Endothelial cell of umbilical vein (primary cell): ENCODE results near the gene IGF2R. TPM values are rescaled to one million over a fixed set of nuclear protein-coding genes. Genes with fewer than 3 reads are reported as not detected.

ENCODE experiments used
- BruUV-seq: library from RNA; stranded (reverse); fragments of 400-500 nt; replicated peaks from 2 replicates; lab custom pipeline; 2021; lab: Mats Ljungman, UMichigan
- CTCF ChIA-PET: fragments of 300-600, 350-600 bp; sonication (Branson Sonifier 250); formaldehyde crosslinking; loops from one replicate; lab custom pipeline; 2021; ENCODE audit warnings: antibody characterized with exemption, inconsistent platforms; lab: Charles Lee
- POLR2A ChIA-PET: fragments of 300-600, 350-600 bp; sonication (Branson Sonifier 250); formaldehyde crosslinking; loops from one replicate; lab custom pipeline; 2021; ENCODE audit warnings: antibody characterized with exemption, inconsistent platforms; lab: Charles Lee
- DNase-seq: peaks from one replicate; pipeline ENCODE4 v3.0.0-alpha.2; 2011; ENCODE audit warnings: low read depth, low spot score
- FAIRE-seq: peaks from 2 replicates; lab custom pipeline; 2011; peaks lifted over from hg19 to GRCh38; lab: Jason Lieb, UNC
- H2AFZ ChIP-seq: 2 replicates; pipeline ENCODE4 v1.6.0; 2012; ENCODE audit warnings: low read depth, low read length, control low read depth, inconsistent platforms
- H3K27ac ChIP-seq: 2 replicates; pipeline ENCODE4 v1.5.1; 2011; ENCODE audit warnings: low read depth, mild to moderate bottlenecking, control low read depth, low read length, moderate library complexity; ENCODE audit not compliant: insufficient read depth
- H3K27me3 ChIP-seq, 2 experiments: 2 replicates each; pipeline versions ENCODE4 v1.6.0 to v1.6.1; 2011; ENCODE audit warnings: low read length in 2 of 2, mixed read lengths in 1 of 2; ENCODE audit not compliant: control insufficient read depth in 2 of 2, insufficient read depth in 2 of 2
- H3K36me3 ChIP-seq, 2 experiments: 2 replicates in 1 of 2; 3 replicates in 1 of 2; pipeline ENCODE4 v1.5.1; 2011; ENCODE audit warnings: low read length in 2 of 2, mild to moderate bottlenecking in 1 of 2, moderate library complexity in 1 of 2; ENCODE audit not compliant: control insufficient read depth in 2 of 2, insufficient read depth in 2 of 2; ENCODE audit errors: extremely low read depth in 1 of 2
- H3K4me1 ChIP-seq: 3 replicates; pipeline ENCODE4 v1.5.1; 2011; ENCODE audit warnings: mild to moderate bottlenecking, low read length; ENCODE audit not compliant: control insufficient read depth, insufficient read depth; ENCODE audit errors: extremely low read depth
- H3K4me2 ChIP-seq: 2 replicates; pipeline ENCODE4 v1.6.1; 2011; ENCODE audit warnings: low read length, control low read depth, mixed read lengths; ENCODE audit not compliant: insufficient read depth
- H3K4me3 ChIP-seq, 3 experiments: fragments of 200-600 bp in 1 of 3; sonication (generic), shearing (Covaris generic) in 1 of 3; replicated peaks in 1 of 3; 2 replicates each; pipeline ENCODE4 v1.5.1; 2011 to 2016; ENCODE audit warnings: control low read depth in 3 of 3, low read length in 3 of 3, mild to moderate bottlenecking in 2 of 3, inconsistent platforms in 1 of 3, low read depth in 1 of 3, moderate library complexity in 1 of 3; ENCODE audit not compliant: insufficient read depth in 1 of 3
- H3K79me2 ChIP-seq: 2 replicates; pipeline ENCODE4 v1.6.0; 2012; ENCODE audit warnings: low read length, inconsistent platforms; ENCODE audit not compliant: control insufficient read depth, insufficient read depth
- H3K9ac ChIP-seq: replicated peaks from 2 replicates; pipeline ENCODE3; 2011; ENCODE audit warnings: low read length, control low read depth; ENCODE audit not compliant: insufficient read depth; ENCODE audit errors: extremely low read depth
- H3K9me1 ChIP-seq: replicated peaks from 3 replicates; pipeline ENCODE4 v1.6.0; 2011; ENCODE audit warnings: mild to moderate bottlenecking, low read length; ENCODE audit not compliant: control insufficient read depth, insufficient read depth; ENCODE audit errors: extremely low read depth
- H3K9me3 ChIP-seq: replicated peaks from 2 replicates; pipeline ENCODE4 v1.5.1; 2012; ENCODE audit warnings: low read length, inconsistent platforms; ENCODE audit not compliant: control insufficient read depth, insufficient read depth
- H4K20me1 ChIP-seq: replicated peaks from 2 replicates; pipeline ENCODE3; 2011; ENCODE audit warnings: mild to moderate bottlenecking, low read length; ENCODE audit not compliant: control insufficient read depth, insufficient read depth; ENCODE audit errors: extremely low read depth
- EZH2 ChIP-seq: IDR thresholded peaks from 2 replicates; pipeline ENCODE4 v1.6.1; 2012; ENCODE audit warnings: borderline replicate concordance, low read depth, mild to moderate bottlenecking, moderate library complexity, low read length, inconsistent platforms; ENCODE audit not compliant: severe bottlenecking
- FOS ChIP-seq: IDR thresholded peaks from 2 replicates; pipeline ENCODE4 v1.6.1; 2011; ENCODE audit warnings: mild to moderate bottlenecking, low read length, moderate library complexity, borderline replicate concordance; ENCODE audit not compliant: insufficient read depth
- GATA2 ChIP-seq: IDR thresholded peaks from 2 replicates; pipeline ENCODE4 v1.7.0; 2011; ENCODE audit warnings: low read depth, mild to moderate bottlenecking, moderate library complexity, mixed read lengths, low read length; ENCODE audit not compliant: insufficient read length, insufficient read depth
- JUN ChIP-seq: IDR thresholded peaks from 2 replicates; pipeline ENCODE4 v1.6.1; 2011; ENCODE audit warnings: borderline replicate concordance, low read depth; ENCODE audit not compliant: insufficient read length, insufficient read depth
- MYC ChIP-seq: IDR thresholded peaks from one replicate; pipeline ENCODE4 v1.6.1; 2011; ENCODE audit warnings: mild to moderate bottlenecking, low read depth, low read length
- POLR2A ChIP-seq: IDR thresholded peaks from 2 replicates; pipeline ENCODE4 v1.6.1; 2012; ENCODE audit warnings: low read depth, mild to moderate bottlenecking, control low read depth, low read length
- POLR2AphosphoS5 ChIP-seq: IDR thresholded peaks from 2 replicates; pipeline ENCODE4 v1.6.1; 2012; ENCODE audit warnings: low read depth, mild to moderate bottlenecking, control low read depth, low read length, moderate library complexity; ENCODE audit not compliant: insufficient read depth
- dilution Hi-C: fragments of 300-500 bp; cut with MboI; formaldehyde crosslinking; loops from one replicate; pipeline ENCODE4 v1.15.0; 2019; ENCODE audit warnings: low sequenced_read_pairs; ENCODE audit not compliant: extremely low pct_ligation_motif_present
- intact Hi-C: fragments of 100-400 bp; cut with micrococcal nuclease; formaldehyde crosslinking; loops from one replicate; pipeline ENCODE4 v1.10.0; 2022
- polyA plus RNA-seq, 4 experiments: library from polyadenylated mRNA; depleted of rRNA in 3 of 4; stranded (reverse) in 3 of 4; unstranded in 1 of 4; fragments of >200 nt; gene quantifications; 2 replicates each; pipeline versions ENCODE4 v1.2.1 to v1.2.3, GENCODE V29; 2011 to 2012; ENCODE audit warnings: missing spikeins in 1 of 4
- total RNA-seq: library from RNA; stranded (reverse); gene quantifications from 2 replicates; pipeline ENCODE4 v1.2.3, GENCODE V29; 2021
- TF ChIP-seq, protein P1 (sequence below), 2 donors: IDR thresholded peaks; 1 replicate in 1 of 2; 2 replicates in 1 of 2; pipeline ENCODE4 v1.5.1; 2011; ENCODE audit warnings: low read length in 2 of 2, mild to moderate bottlenecking in 2 of 2, moderate library complexity in 2 of 2, control low read depth in 1 of 2, inconsistent platforms in 1 of 2, low read depth in 1 of 2; ENCODE audit not compliant: insufficient read depth in 1 of 2; ENCODE audit errors: extremely low read depth in 1 of 2

IGF2R gene
- total and polyA plus RNA-seq, 2 donors (not counting 3 experiments of a cell fraction or from before 2014, with no cell fraction given), result 16.3 to 60.2 TPM

- H2AFZ ChIP-seq, result no peak overlapping the region
- no peak overlapping the region for H3K4me3 ChIP-seq
- H4K20me1 ChIP-seq, result peaks cover 2% of the 10 kb centered on the region
- no peaks in the 10 kb centered on the region for H3K9me3 ChIP-seq
- H3K27me3 ChIP-seq, result no peaks in the 10 kb centered on the region
- H3K9me1 ChIP-seq, result no peaks in the 10 kb centered on the region
- H3K4me2 ChIP-seq, result no peak overlapping the region
- intact Hi-C loops (no loop called here), dilution Hi-C loops (no loop called here)
- no peak for DNase-seq
- H3K27ac ChIP-seq, result no peak overlapping the region
- peaks cover 2% of the 10 kb centered on the region for H3K79me2 ChIP-seq
- ChIA-PET POLR2A (no interaction called here), CTCF (no interaction called here)
- TF ChIP-seq FOS, result no peak
- BruUV-seq, result no TSS peak
- no peaks in the 10 kb centered on the region for H3K36me3 ChIP-seq
- no peaks in the 10 kb centered on the region for H3K4me1 ChIP-seq
- no peak overlapping the region for H3K9ac ChIP-seq
- no peak for FAIRE-seq
Observed at GRCh38 chr6:159998538-159998937, 29.7 kb downstream of the IGF2R start.

- H2AFZ ChIP-seq, result no peak overlapping the region
- H3K4me3 ChIP-seq, result no peak overlapping the region
- BruUV-seq, result no TSS peak
- ChIA-PET CTCF (no interaction called here), POLR2A (no interaction called here)
- H3K27me3 ChIP-seq, result no peaks in the 10 kb centered on the region
- no peak overlapping the region for H3K9ac ChIP-seq
- H3K4me2 ChIP-seq, result no peak overlapping the region
- no peak overlapping the region for H3K27ac ChIP-seq
- DNase-seq, result no peak
- H3K79me2 ChIP-seq, result peaks cover 2% of the 10 kb centered on the region
- dilution Hi-C loops, result no loop called here
- intact Hi-C loops, result no loop called here
- H3K9me1 ChIP-seq, result no peaks in the 10 kb centered on the region
- H3K9me3 ChIP-seq, result no peaks in the 10 kb centered on the region
- H3K36me3 ChIP-seq, result no peaks in the 10 kb centered on the region
- FAIRE-seq, result no peak
- TF ChIP-seq GATA2 (no peak), MYC (no peak), EZH2 (no peak), POLR2AphosphoS5 (no peak), POLR2A (no peak), JUN (no peak)
- TF ChIP-seq, protein P1, sequence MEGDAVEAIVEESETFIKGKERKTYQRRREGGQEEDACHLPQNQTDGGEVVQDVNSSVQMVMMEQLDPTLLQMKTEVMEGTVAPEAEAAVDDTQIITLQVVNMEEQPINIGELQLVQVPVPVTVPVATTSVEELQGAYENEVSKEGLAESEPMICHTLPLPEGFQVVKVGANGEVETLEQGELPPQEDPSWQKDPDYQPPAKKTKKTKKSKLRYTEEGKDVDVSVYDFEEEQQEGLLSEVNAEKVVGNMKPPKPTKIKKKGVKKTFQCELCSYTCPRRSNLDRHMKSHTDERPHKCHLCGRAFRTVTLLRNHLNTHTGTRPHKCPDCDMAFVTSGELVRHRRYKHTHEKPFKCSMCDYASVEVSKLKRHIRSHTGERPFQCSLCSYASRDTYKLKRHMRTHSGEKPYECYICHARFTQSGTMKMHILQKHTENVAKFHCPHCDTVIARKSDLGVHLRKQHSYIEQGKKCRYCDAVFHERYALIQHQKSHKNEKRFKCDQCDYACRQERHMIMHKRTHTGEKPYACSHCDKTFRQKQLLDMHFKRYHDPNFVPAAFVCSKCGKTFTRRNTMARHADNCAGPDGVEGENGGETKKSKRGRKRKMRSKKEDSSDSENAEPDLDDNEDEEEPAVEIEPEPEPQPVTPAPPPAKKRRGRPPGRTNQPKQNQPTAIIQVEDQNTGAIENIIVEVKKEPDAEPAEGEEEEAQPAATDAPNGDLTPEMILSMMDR (IDR thresholded peaks at IDR 0.05; ENCODE audit: extremely low read depth in 1 of 2, insufficient read depth in 1 of 2, low read depth in 1 of 2, low read length in 2 of 2), result no peak
- H4K20me1 ChIP-seq, result peaks cover 2% of the 10 kb centered on the region
- no peaks in the 10 kb centered on the region for H3K4me1 ChIP-seq
Observed at GRCh38 chr6:159999240-159999671, 30.4 kb downstream of the IGF2R start.
